Endothelial cell of umbilical vein (primary cell): ENCODE results near the gene CTSL. TPM values are rescaled to one million over a fixed set of nuclear protein-coding genes. Genes with fewer than 3 reads are reported as not detected.

ENCODE experiments used
- BruUV-seq: library from RNA; stranded (reverse); fragments of 400-500 nt; replicated peaks from 2 replicates; lab custom pipeline; 2021; lab: Mats Ljungman, UMichigan
- CTCF ChIA-PET: fragments of 300-600, 350-600 bp; sonication (Branson Sonifier 250); formaldehyde crosslinking; loops from one replicate; lab custom pipeline; 2021; ENCODE audit warnings: antibody characterized with exemption, inconsistent platforms; lab: Charles Lee
- POLR2A ChIA-PET: fragments of 300-600, 350-600 bp; sonication (Branson Sonifier 250); formaldehyde crosslinking; loops from one replicate; lab custom pipeline; 2021; ENCODE audit warnings: antibody characterized with exemption, inconsistent platforms; lab: Charles Lee
- DNase-seq: peaks from one replicate; pipeline ENCODE4 v3.0.0-alpha.2; 2011; ENCODE audit warnings: low read depth, low spot score
- FAIRE-seq: peaks from 2 replicates; lab custom pipeline; 2011; peaks lifted over from hg19 to GRCh38; lab: Jason Lieb, UNC
- H2AFZ ChIP-seq: 2 replicates; pipeline ENCODE4 v1.6.0; 2012; ENCODE audit warnings: low read depth, low read length, control low read depth, inconsistent platforms
- H3K27ac ChIP-seq: 2 replicates; pipeline ENCODE4 v1.5.1; 2011; ENCODE audit warnings: low read depth, mild to moderate bottlenecking, control low read depth, low read length, moderate library complexity; ENCODE audit not compliant: insufficient read depth
- H3K27me3 ChIP-seq, 2 experiments: 2 replicates each; pipeline versions ENCODE4 v1.6.0 to v1.6.1; 2011; ENCODE audit warnings: low read length in 2 of 2, mixed read lengths in 1 of 2; ENCODE audit not compliant: control insufficient read depth in 2 of 2, insufficient read depth in 2 of 2
- H3K36me3 ChIP-seq, 2 experiments: 2 replicates in 1 of 2; 3 replicates in 1 of 2; pipeline ENCODE4 v1.5.1; 2011; ENCODE audit warnings: low read length in 2 of 2, mild to moderate bottlenecking in 1 of 2, moderate library complexity in 1 of 2; ENCODE audit not compliant: control insufficient read depth in 2 of 2, insufficient read depth in 2 of 2; ENCODE audit errors: extremely low read depth in 1 of 2
- H3K4me1 ChIP-seq: 3 replicates; pipeline ENCODE4 v1.5.1; 2011; ENCODE audit warnings: mild to moderate bottlenecking, low read length; ENCODE audit not compliant: control insufficient read depth, insufficient read depth; ENCODE audit errors: extremely low read depth
- H3K4me2 ChIP-seq: 2 replicates; pipeline ENCODE4 v1.6.1; 2011; ENCODE audit warnings: low read length, control low read depth, mixed read lengths; ENCODE audit not compliant: insufficient read depth
- H3K4me3 ChIP-seq, 3 experiments: fragments of 200-600 bp in 1 of 3; sonication (generic), shearing (Covaris generic) in 1 of 3; replicated peaks in 1 of 3; 2 replicates each; pipeline ENCODE4 v1.5.1; 2011 to 2016; ENCODE audit warnings: control low read depth in 3 of 3, low read length in 3 of 3, mild to moderate bottlenecking in 2 of 3, inconsistent platforms in 1 of 3, low read depth in 1 of 3, moderate library complexity in 1 of 3; ENCODE audit not compliant: insufficient read depth in 1 of 3
- H3K79me2 ChIP-seq: 2 replicates; pipeline ENCODE4 v1.6.0; 2012; ENCODE audit warnings: low read length, inconsistent platforms; ENCODE audit not compliant: control insufficient read depth, insufficient read depth
- H3K9ac ChIP-seq: replicated peaks from 2 replicates; pipeline ENCODE3; 2011; ENCODE audit warnings: low read length, control low read depth; ENCODE audit not compliant: insufficient read depth; ENCODE audit errors: extremely low read depth
- H3K9me1 ChIP-seq: replicated peaks from 3 replicates; pipeline ENCODE4 v1.6.0; 2011; ENCODE audit warnings: mild to moderate bottlenecking, low read length; ENCODE audit not compliant: control insufficient read depth, insufficient read depth; ENCODE audit errors: extremely low read depth
- H3K9me3 ChIP-seq: replicated peaks from 2 replicates; pipeline ENCODE4 v1.5.1; 2012; ENCODE audit warnings: low read length, inconsistent platforms; ENCODE audit not compliant: control insufficient read depth, insufficient read depth
- H4K20me1 ChIP-seq: replicated peaks from 2 replicates; pipeline ENCODE3; 2011; ENCODE audit warnings: mild to moderate bottlenecking, low read length; ENCODE audit not compliant: control insufficient read depth, insufficient read depth; ENCODE audit errors: extremely low read depth
- CTCF ChIP-seq, 2 donors: IDR thresholded peaks; 1 replicate in 1 of 2; 2 replicates in 1 of 2; pipeline ENCODE4 v1.5.1; 2011; ENCODE audit warnings: low read length in 2 of 2, mild to moderate bottlenecking in 2 of 2, moderate library complexity in 2 of 2, control low read depth in 1 of 2, inconsistent platforms in 1 of 2, low read depth in 1 of 2; ENCODE audit not compliant: insufficient read depth in 1 of 2; ENCODE audit errors: extremely low read depth in 1 of 2
- EZH2 ChIP-seq: IDR thresholded peaks from 2 replicates; pipeline ENCODE4 v1.6.1; 2012; ENCODE audit warnings: borderline replicate concordance, low read depth, mild to moderate bottlenecking, moderate library complexity, low read length, inconsistent platforms; ENCODE audit not compliant: severe bottlenecking
- FOS ChIP-seq: IDR thresholded peaks from 2 replicates; pipeline ENCODE4 v1.6.1; 2011; ENCODE audit warnings: mild to moderate bottlenecking, low read length, moderate library complexity, borderline replicate concordance; ENCODE audit not compliant: insufficient read depth
- MYC ChIP-seq: IDR thresholded peaks from one replicate; pipeline ENCODE4 v1.6.1; 2011; ENCODE audit warnings: mild to moderate bottlenecking, low read depth, low read length
- POLR2A ChIP-seq: IDR thresholded peaks from 2 replicates; pipeline ENCODE4 v1.6.1; 2012; ENCODE audit warnings: low read depth, mild to moderate bottlenecking, control low read depth, low read length
- POLR2AphosphoS5 ChIP-seq: IDR thresholded peaks from 2 replicates; pipeline ENCODE4 v1.6.1; 2012; ENCODE audit warnings: low read depth, mild to moderate bottlenecking, control low read depth, low read length, moderate library complexity; ENCODE audit not compliant: insufficient read depth
- dilution Hi-C: fragments of 300-500 bp; cut with MboI; formaldehyde crosslinking; loops from one replicate; pipeline ENCODE4 v1.15.0; 2019; ENCODE audit warnings: low sequenced_read_pairs; ENCODE audit not compliant: extremely low pct_ligation_motif_present
- intact Hi-C: fragments of 100-400 bp; cut with micrococcal nuclease; formaldehyde crosslinking; loops from one replicate; pipeline ENCODE4 v1.10.0; 2022
- polyA plus RNA-seq, 4 experiments: library from polyadenylated mRNA; depleted of rRNA in 3 of 4; stranded (reverse) in 3 of 4; unstranded in 1 of 4; fragments of >200 nt; gene quantifications; 2 replicates each; pipeline versions ENCODE4 v1.2.1 to v1.2.3, GENCODE V29; 2011 to 2012; ENCODE audit warnings: missing spikeins in 1 of 4
- total RNA-seq: library from RNA; stranded (reverse); gene quantifications from 2 replicates; pipeline ENCODE4 v1.2.3, GENCODE V29; 2021

Gene CTSL
- total and polyA plus RNA-seq, 2 donors (not counting 3 experiments of a cell fraction or from before 2014, with no cell fraction given) = 98.4 to 107 TPM

GRCh38 chr9:87751423-87751822 is 25.5 kb downstream of the CTSL start:
- no peaks in the 10 kb centered on the region for H3K9me3 ChIP-seq
- no peak overlapping the region for H3K27ac ChIP-seq
- intact Hi-C loops = no loop called here
- peaks cover 13% of the 10 kb centered on the region for H3K4me1 ChIP-seq
- no peak for FAIRE-seq
- no peak overlapping the region for H3K4me2 ChIP-seq
- TF ChIP-seq CTCF (IDR thresholded peaks at IDR 0.05; ENCODE audit: extremely low read depth in 1 of 2, insufficient read depth in 1 of 2, low read depth in 1 of 2, low read length in 2 of 2) (no peak), EZH2 (no peak), POLR2AphosphoS5 (no peak), FOS (no peak), POLR2A (no peak)
- BruUV-seq = no TSS peak
- no peaks in the 10 kb centered on the region for H3K27me3 ChIP-seq
- H2AFZ ChIP-seq = no peak overlapping the region
- no peak overlapping the region for H3K4me3 ChIP-seq
- dilution Hi-C loops = no loop called here
- no peak overlapping the region for H3K9ac ChIP-seq
- no peaks in the 10 kb centered on the region for H3K79me2 ChIP-seq
- no peaks in the 10 kb centered on the region for H4K20me1 ChIP-seq
- H3K9me1 ChIP-seq = no peaks in the 10 kb centered on the region
- ChIA-PET POLR2A (no interaction called here), CTCF (no interaction called here)
- no peaks in the 10 kb centered on the region for H3K36me3 ChIP-seq
- DNase-seq = no peak

GRCh38 chr9:87751868-87752267 is 25.9 kb downstream of the CTSL start:
- Histone ChIP-seq H2AFZ (no peak overlapping the region), H3K79me2 (no peaks in the 10 kb centered on the region), H3K36me3 (no peaks in the 10 kb centered on the region), H3K27ac (no peak overlapping the region), H4K20me1 (no peaks in the 10 kb centered on the region), H3K9me3 (no peaks in the 10 kb centered on the region), H3K9ac (no peak overlapping the region), H3K27me3 (no peaks in the 10 kb centered on the region), H3K4me2 (no peak overlapping the region), H3K9me1 (no peaks in the 10 kb centered on the region), H3K4me1 (peaks cover 13% of the 10 kb centered on the region), H3K4me3 (no peak overlapping the region)
- DNase-seq (no peak), FAIRE-seq (no peak)
- TF ChIP-seq MYC = no peak
- ChIA-PET POLR2A (no interaction called here), CTCF (no interaction called here)
- intact Hi-C loops = no loop called here
- dilution Hi-C loops = no loop called here
- no TSS peak for BruUV-seq
